SK-N-MC (cell line): ENCODE data around the gene DNAJC12.
"Not testable (repeated sequence)": the region's sequence is repeated elsewhere in the genome, so short reads cannot be mapped to it uniquely, and the experiment has no call there.

Source experiments
- DNase-seq: peaks from one replicate; pipeline ENCODE4 v3.0.0-alpha.2; 2011; ENCODE audit warnings: low read depth, low spot score
- H3K27ac ChIP-seq: fragments of 200-600 bp; sonication (generic); 2 replicates; pipeline ENCODE4 v1.5.1; 2016; ENCODE audit warnings: mixed run types
- H3K36me3 ChIP-seq: fragments of 200-600 bp; sonication (generic); 2 replicates; pipeline ENCODE4 v1.6.1; 2017; ENCODE audit warnings: antibody characterized with exemption, low read length, mixed read lengths; ENCODE audit not compliant: insufficient read depth
- H3K4me3 ChIP-seq: fragments of 200-600 bp; sonication (generic); 2 replicates; pipeline ENCODE4 v1.5.1; 2016
- H3K9ac ChIP-seq: fragments of 200-600 bp; sonication (generic); 2 replicates; pipeline ENCODE4 v1.8.0; 2017; ENCODE audit warnings: mixed run types, mixed read lengths; ENCODE audit not compliant: insufficient read length
- H3K9me3 ChIP-seq: fragments of 200-600 bp; sonication (generic); 2 replicates; pipeline ENCODE4 v1.6.1; 2017; ENCODE audit warnings: low read depth, mild to moderate bottlenecking, antibody characterized with exemption, low read length, moderate library complexity, mixed read lengths
- EZH2 ChIP-seq: fragments of 200-600 bp; sonication (generic); IDR thresholded peaks from one replicate; pipeline ENCODE4 v1.6.1; 2017; ENCODE audit warnings: antibody characterized with exemption
- FOXP2 ChIP-seq: optimal IDR thresholded peaks from 2 replicates; pipeline ENCODE3; 2011; ENCODE audit warnings: mild to moderate bottlenecking, moderate library complexity; ENCODE audit not compliant: insufficient read depth; ENCODE audit errors: extremely low read length, control extremely low read depth
- POLR2AphosphoS5 ChIP-seq: IDR thresholded peaks from 2 replicates; pipeline ENCODE4 v1.6.1; 2012; ENCODE audit warnings: mild to moderate bottlenecking, low read depth, low read length, borderline replicate concordance

The DNAJC12 gene

GRCh38 chr10:67849331-67850011 is 11.5 kb upstream of the DNAJC12 start:
- DNase-seq, result peak; percentile 48
- no peaks in the 10 kb centered on the region for H3K9me3 ChIP-seq
- peak overlapping the region; percentile 85 for H3K4me3 ChIP-seq
- TF ChIP-seq FOXP2 (no peak), EZH2 (no peak), POLR2AphosphoS5 (peak; percentile 74)
- no peak overlapping the region for H3K27ac ChIP-seq
- H3K9ac ChIP-seq, result peak overlapping the region; percentile 86
- H3K36me3 ChIP-seq, result no peaks in the 10 kb centered on the region

GRCh38 chr10:67843284-67843683 is 5.3 kb upstream of the DNAJC12 start:
- no peak overlapping the region for H3K4me3 ChIP-seq
- DNase-seq, result no peak
- no peak overlapping the region for H3K9ac ChIP-seq
- no peak overlapping the region for H3K27ac ChIP-seq
- no peak for TF ChIP-seq EZH2
- TF ChIP-seq POLR2AphosphoS5, result no peak
- TF ChIP-seq FOXP2, result no peak
- no peaks in the 10 kb centered on the region for H3K36me3 ChIP-seq
- H3K9me3 ChIP-seq, result no peaks in the 10 kb centered on the region

- no peak for TF ChIP-seq POLR2AphosphoS5
- no peak for TF ChIP-seq EZH2
- no peak for TF ChIP-seq FOXP2
- Histone ChIP-seq H3K36me3 (no peaks in the 10 kb centered on the region), H3K4me3 (no peak overlapping the region), H3K9me3 (no peaks in the 10 kb centered on the region), H3K27ac (no peak overlapping the region), H3K9ac (no peak overlapping the region)
- no peak for DNase-seq
Observed at GRCh38 chr10:67841737-67842136, 3.7 kb upstream of the DNAJC12 start.

GRCh38 chr10:67839951-67840350 is 2.0 kb upstream of the DNAJC12 start:
- Histone ChIP-seq H3K4me3 (no peak overlapping the region), H3K27ac (no peak overlapping the region), H3K36me3 (no peaks in the 10 kb centered on the region), H3K9me3 (no peaks in the 10 kb centered on the region), H3K9ac (no peak overlapping the region)
- DNase-seq, result no peak
- TF ChIP-seq FOXP2 (no peak), POLR2AphosphoS5 (no peak), EZH2 (no peak)

- not testable (repeated sequence) for DNase-seq, H3K9ac ChIP-seq, H3K9me3 ChIP-seq, H3K27ac ChIP-seq, H3K4me3 ChIP-seq, H3K36me3 ChIP-seq
Observed at GRCh38 chr10:67839511-67839910, 1.5 kb upstream of the DNAJC12 start.

- no peak for DNase-seq
- peak overlapping the region; percentile 74 for H3K9ac ChIP-seq
- TF ChIP-seq POLR2AphosphoS5 (no peak), FOXP2 (no peak), EZH2 (no peak)
Observed at GRCh38 chr10:67836972-67837371, 1.0 kb downstream of the DNAJC12 start.

GRCh38 chr10:67836488-67836887 is 1.5 kb downstream of the DNAJC12 start:
- Histone ChIP-seq H3K36me3 (no peaks in the 10 kb centered on the region), H3K4me3 (peak overlapping the region; percentile 74), H3K9me3 (no peaks in the 10 kb centered on the region), H3K27ac (0 out of 2 replicates have a peak overlapping the region, but pooled peaks have one; percentile 3), H3K9ac (peak overlapping the region; percentile 74)
- TF ChIP-seq POLR2AphosphoS5 (no peak), EZH2 (no peak), FOXP2 (no peak)
- DNase-seq, result no peak

More at GRCh38 chr10:67836972-67837371, 1.0 kb downstream of the DNAJC12 start:
- peak overlapping the region; percentile 85 for H3K4me3 ChIP-seq
- H3K27ac ChIP-seq, result 0 out of 2 replicates have a peak overlapping the region, but pooled peaks have one; percentile 46
- H3K36me3 ChIP-seq, result no peaks in the 10 kb centered on the region
- H3K9me3 ChIP-seq, result no peaks in the 10 kb centered on the region

- Histone ChIP-seq H3K4me3 (peak overlapping the region; percentile 74), H3K27ac (0 out of 2 replicates have a peak overlapping the region, but pooled peaks have one; percentile 3), H3K9ac (peak overlapping the region; percentile 74)
- not testable (repeated sequence) for H3K9me3 ChIP-seq, H3K36me3 ChIP-seq, DNase-seq
Observed at GRCh38 chr10:67835541-67836394, 2.2 kb downstream of the DNAJC12 start.
